ENCODE measurements around the gene ROR1. TPM values are rescaled to one million over a fixed set of nuclear protein-coding genes. Genes with fewer than 3 reads are reported as not detected.
A peak's percentile ranks its signal among the peaks of the same experiment; 100 is the strongest.
"Not testable (repeated sequence)": the region's sequence is repeated elsewhere in the genome, so short reads cannot be mapped to it uniquely, and the experiment has no call there.

Gene ROR1
- total RNA-seq, 1 experiment from 2014 or later: 2.7 TPM

- Histone ChIP-seq H3K36me3 (ENCODE audit: control insufficient read depth in 1 of 2, insufficient read depth in 2 of 2, low read length in 2 of 2) (no peaks in the 10 kb centered on the region), H3K9me2 (ENCODE audit: insufficient read depth) (no peaks in the 10 kb centered on the region), H4K20me1 (ENCODE audit: insufficient read depth) (no peaks in the 10 kb centered on the region), H3K4me3 (replicated peaks in 1 of 2; ENCODE audit: low read depth in 1 of 2, low read length in 2 of 2) (no peak overlapping the region), H3K4me1 (ENCODE audit: control insufficient read depth in 1 of 2, insufficient read depth in 2 of 2, low read length in 2 of 2) (peaks cover 0 to 9% of the 10 kb centered on the region in 2 experiments; a peak in 2 of 4 replicates), H3K4me2 (ENCODE audit: low read length) (peak overlapping the region; percentile 12; the same call in 1 of the 2 replicates), H3K27ac (ENCODE audit: low read depth, low read length) (no peak overlapping the region), H3K9me3 (ENCODE audit: control insufficient read depth in 1 of 2, insufficient read depth in 1 of 2, low read depth in 1 of 2, low read length in 2 of 2) (no peaks in the 10 kb centered on the region), H2AFZ (ENCODE audit: low read depth, low read length, poor library complexity, severe bottlenecking) (peak overlapping the region; percentile 56), H3K27me3 (ENCODE audit: insufficient read depth, low read length) (no peaks in the 10 kb centered on the region), H3K79me2 (ENCODE audit: insufficient read depth, low read length) (no peaks in the 10 kb centered on the region), H3K9ac (ENCODE audit: low read length) (no peak overlapping the region)
- BruUV-seq (replicated peaks): no TSS peak
- intact Hi-C loops (cut with micrococcal nuclease): no loop called here
- DNase-seq (ENCODE audit: low read depth, low spot score) (no peak), ATAC-seq (peak; percentile 40; the same call in 1 of the 2 replicates)
- CTCF ChIA-PET: no interaction called here
- RAD21 ChIA-PET (ENCODE audit: low non-redundant PET in 1 of 2, low total read pairs in 2 of 2, uncharacterized antibody in 2 of 2, unreplicated experiment in 2 of 2): no interaction called here
- POLR2A ChIA-PET: no interaction called here
- TF ChIP-seq SIN3A (IDR thresholded peaks at IDR 0.05; ENCODE audit: low read depth) (no peak), JUND (IDR thresholded peaks at IDR 0.05) (peak; percentile 33; the same call in 1 of the 2 replicates), RAD21 (IDR thresholded peaks at IDR 0.05; ENCODE audit: low read depth) (no peak), MAX (IDR thresholded peaks at IDR 0.05) (no peak), FOSL1 (IDR thresholded peaks at IDR 0.05; ENCODE audit: low read depth) (peak; percentile 49; the same call in 1 of the 2 replicates), SRF (IDR thresholded peaks at IDR 0.05; ENCODE audit: low read depth) (no peak), EGR1 (IDR thresholded peaks at IDR 0.05; ENCODE audit: low read depth) (no peak)
- TF ChIP-seq, protein P1, sequence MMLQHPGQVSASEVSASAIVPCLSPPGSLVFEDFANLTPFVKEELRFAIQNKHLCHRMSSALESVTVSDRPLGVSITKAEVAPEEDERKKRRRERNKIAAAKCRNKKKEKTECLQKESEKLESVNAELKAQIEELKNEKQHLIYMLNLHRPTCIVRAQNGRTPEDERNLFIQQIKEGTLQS (IDR thresholded peaks at IDR 0.05): no peak
Observed at GRCh38 chr1:64223329-64224151, 449.7 kb downstream of the ROR1 start.

DNA sequence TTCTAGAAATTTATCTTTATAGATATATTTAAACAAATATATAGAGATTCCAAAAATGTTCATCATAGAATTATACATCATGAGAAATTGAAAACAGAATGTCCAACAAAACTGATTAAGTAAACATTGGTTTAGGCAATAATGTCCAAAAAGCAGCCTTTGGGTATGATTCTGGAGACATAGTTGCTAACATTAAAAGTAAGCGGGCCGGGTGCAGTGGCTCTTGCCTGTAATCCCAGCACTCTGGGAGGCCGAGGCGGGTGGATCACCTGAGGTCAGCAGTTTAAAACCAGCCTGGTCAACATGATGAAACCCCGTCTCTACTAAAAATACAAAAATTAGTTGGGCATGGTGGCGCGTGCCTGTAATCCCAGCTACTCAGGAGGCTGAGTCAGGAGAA lies 450.4 kb downstream of the ROR1 start:
- H3K27ac ChIP-seq (ENCODE audit: low read depth, low read length); H3K9ac ChIP-seq (ENCODE audit: low read length); ATAC-seq; H3K4me2 ChIP-seq (ENCODE audit: low read length); CTCF ChIA-PET; DNase-seq (ENCODE audit: low read depth, low spot score); BruUV-seq (replicated peaks); POLR2A ChIA-PET; H3K9me3 ChIP-seq (ENCODE audit: control insufficient read depth in 1 of 2, insufficient read depth in 1 of 2, low read depth in 1 of 2, low read length in 2 of 2); H3K27me3 ChIP-seq (ENCODE audit: insufficient read depth, low read length); H3K79me2 ChIP-seq (ENCODE audit: insufficient read depth, low read length); H3K9me2 ChIP-seq (ENCODE audit: insufficient read depth); intact Hi-C loops (cut with micrococcal nuclease); H4K20me1 ChIP-seq (ENCODE audit: insufficient read depth); RAD21 ChIA-PET (ENCODE audit: low non-redundant PET in 1 of 2, low total read pairs in 2 of 2, uncharacterized antibody in 2 of 2, unreplicated experiment in 2 of 2); H3K4me1 ChIP-seq (ENCODE audit: control insufficient read depth in 1 of 2, insufficient read depth in 2 of 2, low read length in 2 of 2); H3K4me3 ChIP-seq (replicated peaks in 1 of 2; ENCODE audit: low read depth in 1 of 2, low read length in 2 of 2); H3K36me3 ChIP-seq (ENCODE audit: control insufficient read depth in 1 of 2, insufficient read depth in 2 of 2, low read length in 2 of 2): not testable (repeated sequence)
- H2AFZ ChIP-seq (ENCODE audit: low read depth, low read length, poor library complexity, severe bottlenecking): peak overlapping the region; percentile 56

All from HCT116 (cell line).